Pons (tissue), 1 donor: Measurements from ENCODE around the gene SGMS1.

Experiments
- DNase-seq: peaks from one replicate; pipeline ENCODE4 v3.0.0-alpha.2; 2016; ENCODE audit warnings: low spot score

Gene SGMS1

GRCh38 chr10:50333872-50334271, 289.9 kb downstream of the SGMS1 start:
- no peak for DNase-seq

- no peak for DNase-seq
Measured at GRCh38 chr10:50332108-50332842, 291.5 kb downstream of the SGMS1 start.

- DNase-seq, result no peak
Measured at GRCh38 chr10:50331486-50331885, 292.3 kb downstream of the SGMS1 start.

- no peak for DNase-seq
Measured at GRCh38 chr10:50326757-50327701, 296.7 kb downstream of the SGMS1 start.

- DNase-seq, result no peak
Measured at GRCh38 chr10:50326172-50326555, 297.6 kb downstream of the SGMS1 start.

GRCh38 chr10:50325449-50326171, 298.1 kb downstream of the SGMS1 start:
- DNase-seq, result peak; percentile 24

- no peak for DNase-seq
Measured at GRCh38 chr10:50324680-50325393, 298.9 kb downstream of the SGMS1 start.

- no peak for DNase-seq
Measured at GRCh38 chr10:50324046-50324445, 299.7 kb downstream of the SGMS1 start.

GRCh38 chr10:50322077-50322476, 301.7 kb downstream of the SGMS1 start:
- no peak for DNase-seq

GRCh38 chr10:50318129-50318528, 305.6 kb downstream of the SGMS1 start:
- no peak for DNase-seq

- no peak for DNase-seq
Measured at GRCh38 chr10:50316695-50317648, 306.8 kb downstream of the SGMS1 start.

- DNase-seq, result no peak
Measured at GRCh38 chr10:50316174-50316573, 307.6 kb downstream of the SGMS1 start.

- no peak for DNase-seq
Measured at GRCh38 chr10:50315424-50315823, 308.3 kb downstream of the SGMS1 start.

- no peak for DNase-seq
Measured at GRCh38 chr10:50314169-50315071, 309.3 kb downstream of the SGMS1 start.

GRCh38 chr10:50312464-50313437, 311.0 kb downstream of the SGMS1 start:
- no peak for DNase-seq

GRCh38 chr10:50310560-50311174, 313.1 kb downstream of the SGMS1 start:
- no peak for DNase-seq

- DNase-seq, result no peak
Measured at GRCh38 chr10:50309342-50309741, 314.4 kb downstream of the SGMS1 start.

- DNase-seq, result no peak
Measured at GRCh38 chr10:50304660-50305059, 319.1 kb downstream of the SGMS1 start.
